ENCODE data around the gene GP1BA. TPM values are rescaled to one million over a fixed set of nuclear protein-coding genes. Genes with fewer than 3 reads are reported as not detected.
A peak's percentile ranks its signal among the peaks of the same experiment; 100 is the strongest.

GP1BA gene
- total and polyA plus RNA-seq, 3 experiments from 2014 or later: not detected

- Histone ChIP-seq H3K36me3 (ENCODE audit: insufficient read depth, low read length) (peaks cover 26% of the 10 kb centered on the region), H3K4me1 (ENCODE audit: insufficient read depth, low read length) (peaks cover 12% of the 10 kb centered on the region), H3K9me3 (ENCODE audit: low read length) (no peaks in the 10 kb centered on the region), H3K27ac (ENCODE audit: low read depth, low read length) (no peak overlapping the region), H3K4me3 (ENCODE audit: low read length) (no peak overlapping the region), H3K27me3 (ENCODE audit: insufficient read depth, low read length, poor library complexity, severe bottlenecking) (no peaks in the 10 kb centered on the region)
- ChIA-PET CTCF (no interaction called here), POLR2A (interaction anchor here (0.7 kb wide), 1 partner anchor 21 kb away, joined by 3 read pairs; the partner anchor contains the start of gene ENO3)
- Mint-ChIP-seq H3K9me3 (no peaks in the 10 kb centered on the region), H3K36me3 (peaks cover 0 to 70% (median 13%) of the 10 kb centered on the region in 3 donors), H3K27me3 (no peaks in the 10 kb centered on the region), H3K27ac (peak overlapping the region in 2 of 8 donors; percentile 18 to 94), H3K4me1 (peaks cover 4 to 10% (median 8%) of the 10 kb centered on the region in 3 donors), H3K4me3 (no peak overlapping the region)
- no peak for DNase-seq
These were observed 40.2 kb downstream of the GP1BA start for GRCh38 chr17:4972322-4972721.

GRCh38 chr17:4972752-4973151, 40.7 kb downstream of the GP1BA start:
- H3K27ac Mint-ChIP-seq: peak overlapping the region in 4 of 8 donors; percentile 16 to 52 (median 28)
- POLR2A ChIA-PET: no interaction called here

DNA sequence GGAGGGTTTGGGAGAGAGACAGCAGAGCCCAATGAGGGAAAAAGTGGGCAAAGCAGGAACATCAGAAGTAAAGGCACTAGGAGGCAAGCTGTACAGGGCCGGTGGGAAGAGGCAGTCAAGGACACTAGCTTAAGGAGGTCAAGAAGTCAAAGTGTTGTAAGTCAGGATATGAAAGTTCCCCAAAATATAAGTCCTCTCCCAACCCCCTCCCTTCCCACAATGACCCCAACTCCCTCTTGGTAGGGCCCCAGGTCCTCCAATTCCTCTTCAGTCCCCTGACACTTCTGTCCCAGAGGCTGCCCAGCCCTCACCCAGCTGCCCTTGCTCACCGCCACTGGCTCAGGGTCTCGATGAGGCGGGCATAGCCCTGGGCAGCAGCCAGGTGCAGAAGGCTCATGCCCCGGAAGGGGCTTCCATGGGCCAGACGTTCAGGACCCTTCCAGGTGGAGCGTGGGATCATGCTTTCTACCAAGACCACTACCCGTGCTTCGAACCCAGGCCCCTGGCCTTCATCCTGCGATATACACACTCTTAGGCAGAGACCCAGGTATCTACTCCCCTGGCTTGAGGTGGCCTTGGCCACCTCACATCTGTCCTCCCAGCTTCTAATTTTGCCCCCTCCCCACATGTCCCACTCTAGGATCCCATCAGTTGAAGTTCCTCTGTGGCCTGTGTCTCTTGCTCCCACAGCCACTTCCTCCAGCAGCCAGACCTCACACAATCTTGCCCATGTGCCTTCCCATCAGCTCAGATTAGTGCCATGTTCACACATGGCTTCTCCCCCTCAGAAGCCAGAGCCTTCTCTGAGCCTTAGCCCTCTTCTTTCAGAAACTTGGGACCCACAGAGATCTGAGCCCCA, 41.4 kb downstream of the GP1BA start:
- H3K36me3 Mint-ChIP-seq: peaks cover 0 to 82% (median 13%) of the 10 kb centered on the region in 3 donors
- no peak overlapping the region for H3K4me3 Mint-ChIP-seq
- CTCF ChIA-PET: interaction anchor here (0.9 kb wide), 1 partner anchor 64 kb away, joined by 3 read pairs; no protein-coding TSS in a partner anchor
- H3K27me3 Mint-ChIP-seq: no peaks in the 10 kb centered on the region
- Histone ChIP-seq H3K36me3 (ENCODE audit: insufficient read depth, low read length) (peaks cover 38% of the 10 kb centered on the region), H3K4me3 (ENCODE audit: low read length) (no peak overlapping the region), H3K27me3 (ENCODE audit: insufficient read depth, low read length, poor library complexity, severe bottlenecking) (no peaks in the 10 kb centered on the region), H3K4me1 (ENCODE audit: insufficient read depth, low read length) (peaks cover 10% of the 10 kb centered on the region), H3K27ac (ENCODE audit: low read depth, low read length) (no peak overlapping the region), H3K9me3 (ENCODE audit: low read length) (no peaks in the 10 kb centered on the region)
- POLR2A ChIA-PET: no interaction called here
- H3K27ac Mint-ChIP-seq: peak overlapping the region in 5 of 8 donors; percentile 16 to 52 (median 30)
- H3K4me1 Mint-ChIP-seq: peaks cover 4 to 10% (median 8%) of the 10 kb centered on the region in 3 donors
- no peaks in the 10 kb centered on the region for H3K9me3 Mint-ChIP-seq
- DNase-seq: no peak

More at GRCh38 chr17:4972752-4973151, 40.7 kb downstream of the GP1BA start:
- no peak overlapping the region for H3K4me3 Mint-ChIP-seq
- H3K9me3 Mint-ChIP-seq: no peaks in the 10 kb centered on the region
- Histone ChIP-seq H3K4me1 (ENCODE audit: insufficient read depth, low read length) (peaks cover 12% of the 10 kb centered on the region), H3K9me3 (ENCODE audit: low read length) (no peaks in the 10 kb centered on the region), H3K27me3 (ENCODE audit: insufficient read depth, low read length, poor library complexity, severe bottlenecking) (no peaks in the 10 kb centered on the region), H3K27ac (ENCODE audit: low read depth, low read length) (no peak overlapping the region), H3K4me3 (ENCODE audit: low read length) (no peak overlapping the region), H3K36me3 (ENCODE audit: insufficient read depth, low read length) (peaks cover 31% of the 10 kb centered on the region)
- no peaks in the 10 kb centered on the region for H3K27me3 Mint-ChIP-seq
- no peak for DNase-seq
- peaks cover 4 to 10% (median 8%) of the 10 kb centered on the region in 3 donors for H3K4me1 Mint-ChIP-seq
- H3K36me3 Mint-ChIP-seq: peaks cover 0 to 75% (median 13%) of the 10 kb centered on the region in 3 donors
- CTCF ChIA-PET: interaction anchor here (0.9 kb wide), 1 partner anchor 63 kb away, joined by 3 read pairs; no protein-coding TSS in a partner anchor

DNA sequence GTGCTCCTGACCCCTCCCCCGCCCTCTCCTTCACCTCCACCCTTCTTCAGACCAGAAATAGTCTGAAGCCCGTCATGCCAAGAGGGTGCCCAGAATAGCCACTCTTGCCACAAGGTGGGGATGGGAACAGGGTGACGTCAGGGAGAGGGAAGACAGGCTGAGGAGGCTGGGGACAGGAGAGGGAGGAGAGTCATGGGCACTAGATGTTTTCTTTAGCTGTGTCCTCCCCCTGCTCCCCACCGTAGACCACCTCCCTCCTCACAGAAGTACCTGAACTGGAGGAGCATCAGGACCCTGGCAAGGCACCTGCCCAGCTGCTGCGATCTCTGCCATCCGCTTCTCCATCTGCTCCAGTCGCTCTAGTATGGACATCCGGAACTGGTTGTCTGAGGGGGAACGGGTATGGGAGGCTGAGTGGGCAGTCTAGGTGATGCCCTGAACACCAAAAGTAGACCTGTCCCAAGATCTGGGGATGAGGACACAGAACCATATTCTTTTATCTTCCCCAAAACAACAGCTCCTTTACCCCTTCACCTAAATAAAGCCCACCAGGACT, 42.1 kb downstream of the GP1BA start:
- ChIA-PET POLR2A (no interaction called here), CTCF (interaction anchor here (0.9 kb wide), 1 partner anchor 89 kb away, joined by 3 read pairs; no protein-coding TSS in a partner anchor)
- Histone ChIP-seq H3K27me3 (ENCODE audit: insufficient read depth, low read length, poor library complexity, severe bottlenecking) (no peaks in the 10 kb centered on the region), H3K36me3 (ENCODE audit: insufficient read depth, low read length) (peaks cover 43% of the 10 kb centered on the region), H3K4me1 (ENCODE audit: insufficient read depth, low read length) (peaks cover 3% of the 10 kb centered on the region), H3K4me3 (ENCODE audit: low read length) (no peak overlapping the region), H3K9me3 (ENCODE audit: low read length) (no peaks in the 10 kb centered on the region), H3K27ac (ENCODE audit: low read depth, low read length) (no peak overlapping the region)
- H3K4me1 Mint-ChIP-seq: peaks cover 4 to 10% (median 8%) of the 10 kb centered on the region in 3 donors
- DNase-seq: no peak
- H3K4me3 Mint-ChIP-seq: no peak overlapping the region
- no peaks in the 10 kb centered on the region for H3K9me3 Mint-ChIP-seq
- H3K27ac Mint-ChIP-seq: peak overlapping the region in 4 of 8 donors; percentile 1 to 70 (median 62)
- H3K36me3 Mint-ChIP-seq: peaks cover 0 to 83% (median 13%) of the 10 kb centered on the region in 3 donors
- no peaks in the 10 kb centered on the region for H3K27me3 Mint-ChIP-seq

GRCh38 chr17:4978726-4979125, 46.6 kb downstream of the GP1BA start:
- CTCF ChIA-PET: interaction anchor here (1.1 to 3.1 kb wide), 5 partner anchors 11 to 84 kb away, joined by 3 to 19 read pairs (median 4); no protein-coding TSS in a partner anchor
- H3K27ac Mint-ChIP-seq: peak overlapping the region in 1 of 8 donors; percentile 81
- no peaks in the 10 kb centered on the region for H3K9me3 Mint-ChIP-seq

DNA sequence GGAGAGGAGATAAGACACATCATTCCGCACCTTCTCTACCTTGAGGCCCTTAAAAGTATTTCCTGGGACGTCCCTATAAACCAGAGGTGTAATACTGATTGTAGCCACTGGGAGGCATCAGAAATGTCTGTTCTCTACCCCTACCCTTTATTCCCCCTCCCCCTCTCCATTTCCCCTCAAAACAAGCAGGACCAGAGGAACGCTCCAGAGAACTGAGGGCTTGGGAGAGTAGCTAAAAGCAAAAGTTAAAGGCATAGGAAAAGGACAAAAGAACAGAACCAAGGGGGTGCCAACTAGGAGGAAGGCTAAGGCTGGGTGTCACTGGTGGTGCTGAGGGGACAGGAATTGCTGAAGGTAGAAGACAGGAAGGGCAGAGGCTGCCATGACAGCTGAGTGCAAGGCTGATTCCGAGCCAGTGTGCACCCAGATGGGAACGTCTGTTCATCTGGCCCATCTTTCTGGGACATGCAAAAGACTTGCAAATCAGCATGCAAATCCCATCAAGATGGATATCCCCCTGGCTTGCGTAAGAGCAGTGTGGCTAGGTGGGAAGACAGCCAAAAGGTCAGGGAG, 48.7 kb downstream of the GP1BA start:
- Histone ChIP-seq H3K36me3 (ENCODE audit: insufficient read depth, low read length) (peaks cover 40% of the 10 kb centered on the region), H3K4me1 (ENCODE audit: insufficient read depth, low read length) (peaks cover 11% of the 10 kb centered on the region), H3K4me3 (ENCODE audit: low read length) (no peak overlapping the region), H3K27me3 (ENCODE audit: insufficient read depth, low read length, poor library complexity, severe bottlenecking) (no peaks in the 10 kb centered on the region), H3K27ac (ENCODE audit: low read depth, low read length) (no peak overlapping the region), H3K9me3 (ENCODE audit: low read length) (no peaks in the 10 kb centered on the region)
- Mint-ChIP-seq H3K27ac (peak overlapping the region; percentile 55 to 89 (median 78)), H3K4me1 (peaks cover 12 to 21% (median 19%) of the 10 kb centered on the region in 3 donors), H3K4me3 (peak overlapping the region in 1 of 7 donors; percentile 33), H3K27me3 (no peaks in the 10 kb centered on the region), H3K36me3 (peaks cover 5 to 72% (median 14%) of the 10 kb centered on the region in 3 donors), H3K9me3 (no peaks in the 10 kb centered on the region)
- ChIA-PET POLR2A (interaction anchor here (0.6 to 2.1 kb wide), 2 partner anchors 17 to 91 kb away, joined by 3 to 7 read pairs; partner anchors contain the start of genes INCA1 and KIF1C), CTCF (interaction anchor here (0.7 to 3.1 kb wide), 19 partner anchors 9 to 105 kb away, joined by 3 to 19 read pairs (median 4); partner anchors contain the start of genes PFN1, RNF167, SLC25A11 and SLC52A1)
- peak in 3 of 5 donors; percentile 26 to 59 (median 48) for DNase-seq

More at GRCh38 chr17:4978726-4979125, 46.6 kb downstream of the GP1BA start:
- Histone ChIP-seq H3K4me3 (ENCODE audit: low read length) (no peak overlapping the region), H3K36me3 (ENCODE audit: insufficient read depth, low read length) (peaks cover 44% of the 10 kb centered on the region), H3K9me3 (ENCODE audit: low read length) (no peaks in the 10 kb centered on the region), H3K27ac (ENCODE audit: low read depth, low read length) (no peak overlapping the region), H3K4me1 (ENCODE audit: insufficient read depth, low read length) (peaks cover 11% of the 10 kb centered on the region), H3K27me3 (ENCODE audit: insufficient read depth, low read length, poor library complexity, severe bottlenecking) (no peaks in the 10 kb centered on the region)
- no peak for DNase-seq
- POLR2A ChIA-PET: no interaction called here
- H3K27me3 Mint-ChIP-seq: no peaks in the 10 kb centered on the region
- H3K4me1 Mint-ChIP-seq: peaks cover 10 to 15% (median 13%) of the 10 kb centered on the region in 3 donors
- peak overlapping the region in 1 of 7 donors; percentile 48 for H3K4me3 Mint-ChIP-seq
- H3K36me3 Mint-ChIP-seq: peaks cover 5 to 81% (median 19%) of the 10 kb centered on the region in 3 donors

- Histone ChIP-seq H3K27me3 (ENCODE audit: insufficient read depth, low read length, poor library complexity, severe bottlenecking) (no peaks in the 10 kb centered on the region), H3K27ac (ENCODE audit: low read depth, low read length) (no peak overlapping the region), H3K4me1 (ENCODE audit: insufficient read depth, low read length) (peaks cover 22% of the 10 kb centered on the region), H3K9me3 (ENCODE audit: low read length) (no peaks in the 10 kb centered on the region), H3K4me3 (ENCODE audit: low read length) (no peak overlapping the region), H3K36me3 (ENCODE audit: insufficient read depth, low read length) (peaks cover 32% of the 10 kb centered on the region)
- Mint-ChIP-seq H3K27me3 (no peaks in the 10 kb centered on the region), H3K36me3 (peaks cover 5 to 72% (median 12%) of the 10 kb centered on the region in 3 donors), H3K9me3 (no peaks in the 10 kb centered on the region), H3K4me1 (peaks cover 20 to 33% (median 29%) of the 10 kb centered on the region in 3 donors), H3K27ac (peak overlapping the region in 2 of 8 donors; percentile 12 to 47), H3K4me3 (no peak overlapping the region)
- CTCF ChIA-PET: interaction anchor here (1.0 to 1.5 kb wide), 2 partner anchors 73 to 80 kb away, joined by 4 to 5 read pairs; no protein-coding TSS in a partner anchor
- DNase-seq: no peak
- POLR2A ChIA-PET: no interaction called here
These were observed 50.2 kb downstream of the GP1BA start for GRCh38 chr17:4982305-4982704.

All from CD8-positive, alpha-beta memory T cell (primary cell).